Nucleus accumbens (tissue), 56 donors: ENCODE data around the gene CEP76.

Experiments
- DNase-seq, 56 donors: peaks; one replicate each; lab custom pipeline; 2025; lab: John Stamatoyannopoulos, UW

Gene CEP76

DNA sequence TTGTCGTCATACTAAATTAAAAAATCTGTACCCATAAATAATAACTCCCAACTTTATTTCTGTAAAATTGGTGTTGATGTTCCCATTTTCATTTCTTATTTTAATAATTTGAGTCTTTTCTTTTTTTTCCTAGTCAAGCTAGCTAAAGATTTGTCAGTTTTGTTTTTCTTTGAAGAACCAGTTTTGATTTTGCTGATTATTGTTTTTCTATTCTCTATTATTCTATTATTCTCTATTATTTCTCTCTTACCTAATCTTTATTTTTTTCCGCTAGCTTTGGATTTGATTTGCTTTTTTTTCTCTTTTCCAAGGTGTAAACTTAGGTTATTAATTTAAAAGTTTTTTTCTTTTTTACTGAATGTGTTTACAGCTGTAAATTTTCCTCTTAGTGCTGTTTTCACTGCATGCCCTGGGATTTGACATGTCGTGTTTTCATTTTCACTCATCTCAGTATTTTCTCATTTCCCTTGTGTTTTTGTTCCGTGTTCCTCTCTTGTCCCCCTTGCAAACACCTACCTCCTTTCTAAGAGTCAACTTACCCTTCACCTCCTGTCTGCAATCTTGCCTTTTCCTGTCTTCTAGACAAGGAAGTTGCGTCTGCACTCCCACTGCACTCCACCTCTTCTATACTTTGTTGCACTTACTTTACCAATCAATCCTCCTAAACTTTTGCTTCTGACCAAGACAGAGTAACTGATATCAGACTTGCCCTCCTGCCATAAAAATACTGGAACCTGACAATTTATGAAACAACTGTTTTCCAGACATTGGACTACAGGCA, 19.2 kb upstream of the CEP76 start:
- DNase-seq, result no peak

DNA sequence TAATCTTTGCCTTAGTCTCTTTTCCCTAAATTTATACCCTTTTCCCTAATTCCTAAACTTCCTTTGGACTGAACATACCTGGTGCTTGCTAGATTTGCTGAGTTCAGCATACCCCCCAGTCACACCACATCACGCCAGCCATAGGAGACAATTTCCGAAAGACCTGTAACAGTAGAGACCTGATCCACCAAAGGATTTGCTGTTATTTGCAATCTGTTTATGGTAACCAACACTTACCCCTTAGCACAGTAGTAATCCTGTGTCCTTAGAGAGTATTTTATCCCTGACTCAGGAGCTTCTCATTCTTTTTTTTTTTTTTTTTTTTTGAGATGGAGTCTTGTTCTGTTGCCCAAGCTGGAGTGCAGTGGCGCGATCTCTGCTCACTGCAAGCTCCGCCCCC, 8.9 kb upstream of the CEP76 start:
- no peak for DNase-seq

DNA sequence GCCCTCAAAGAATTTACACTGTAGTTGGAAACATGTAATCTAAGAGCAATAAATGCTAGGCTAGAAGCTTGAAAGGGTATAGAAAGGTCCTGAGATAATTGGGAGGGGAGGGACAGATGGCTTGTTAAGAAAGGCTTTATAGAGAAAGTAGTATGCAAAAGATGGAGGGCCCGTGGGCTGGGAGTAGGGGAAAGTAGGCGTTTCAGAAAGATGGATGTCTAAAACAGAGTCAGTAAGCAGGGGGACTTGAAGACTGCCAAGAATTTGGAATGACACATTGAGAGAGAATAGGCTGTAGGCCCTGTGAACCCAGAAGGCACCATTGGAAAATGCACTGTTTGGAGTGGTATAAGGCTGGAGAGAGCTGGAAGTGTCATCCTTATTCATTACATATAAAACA, 1.1 kb upstream of the CEP76 start:
- no peak for DNase-seq

DNA sequence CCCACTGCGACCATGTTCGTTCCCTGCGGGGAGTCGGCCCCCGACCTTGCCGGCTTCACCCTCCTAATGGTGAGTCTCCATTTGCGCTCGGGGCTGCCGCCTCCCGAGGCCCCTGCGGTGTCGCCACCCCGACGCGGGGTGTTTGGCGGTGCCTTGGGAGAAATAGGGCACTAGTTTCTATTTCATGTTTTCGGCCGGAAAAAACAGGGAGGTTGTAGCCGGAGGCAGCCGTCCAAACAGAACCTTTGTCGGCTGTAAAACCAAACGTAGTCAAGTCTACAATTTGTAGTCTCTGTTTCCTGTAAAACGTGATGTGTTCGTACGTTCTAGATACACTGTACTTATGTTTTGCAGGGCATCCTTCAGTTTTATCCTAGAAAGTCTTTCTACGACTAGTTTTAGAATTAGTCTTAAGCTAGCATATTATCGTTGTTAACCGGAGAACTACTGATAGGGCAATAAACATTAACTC, 609 bp upstream of the CEP76 start:
- DNase-seq, result peak in 1 of 56 donors; percentile 76

DNA sequence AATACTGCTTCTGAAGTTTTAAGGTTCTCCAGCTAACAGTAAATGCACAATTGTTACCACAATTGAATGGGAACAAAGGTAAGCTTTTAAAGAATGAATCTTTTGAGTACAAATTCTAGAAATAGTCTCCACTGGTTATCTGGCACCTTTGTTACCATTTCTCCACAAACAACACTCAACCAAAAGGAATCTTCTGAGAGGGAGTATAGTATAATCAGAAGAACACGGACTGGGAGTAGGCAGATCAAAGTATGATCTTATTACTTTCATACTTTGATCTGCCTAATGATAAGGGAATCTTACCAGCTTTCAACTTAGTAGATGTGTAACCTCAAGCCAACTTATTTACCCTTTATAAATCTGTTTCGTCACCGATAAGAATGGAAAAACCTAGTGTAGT, 1.4 kb downstream of the CEP76 start:
- DNase-seq, result no peak

DNA sequence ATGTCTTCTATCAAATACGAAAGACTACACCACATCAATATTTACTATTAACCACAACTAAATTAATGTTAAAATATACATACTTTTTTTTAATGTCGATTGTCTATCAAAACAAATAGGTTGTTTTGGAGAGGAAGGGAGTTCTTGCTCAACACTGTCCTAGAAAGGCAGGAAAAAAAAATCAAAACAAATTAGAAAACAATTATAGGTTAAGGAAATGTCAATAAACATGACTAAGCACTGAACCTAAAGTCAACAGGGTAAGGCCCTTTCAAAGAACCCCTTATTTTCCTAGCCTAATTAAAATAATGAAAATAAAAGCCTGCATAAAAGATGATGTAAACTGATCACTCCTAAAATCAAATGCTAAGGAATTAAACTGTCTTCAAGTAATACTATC, 2.8 kb downstream of the CEP76 start:
- no peak for DNase-seq

DNA sequence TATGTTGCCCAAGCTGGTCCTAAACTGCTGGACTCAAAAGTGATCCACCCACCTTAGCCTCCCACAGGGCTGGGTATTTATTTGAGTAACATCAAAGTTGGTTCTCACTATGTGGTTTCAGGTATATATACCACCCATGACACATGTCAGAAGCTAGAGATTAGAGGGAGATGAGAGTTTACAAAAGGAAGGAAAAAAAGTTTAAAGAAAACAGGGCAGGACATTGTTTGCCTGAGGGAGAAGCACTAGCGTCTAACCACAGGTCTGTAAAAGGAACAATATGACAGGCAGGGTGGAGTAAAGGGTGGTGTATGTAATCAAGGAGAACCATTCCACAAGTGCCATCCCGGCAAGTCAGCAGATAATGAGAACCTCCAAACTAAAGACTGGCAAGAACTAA, 8.5 kb downstream of the CEP76 start:
- no peak for DNase-seq

DNA sequence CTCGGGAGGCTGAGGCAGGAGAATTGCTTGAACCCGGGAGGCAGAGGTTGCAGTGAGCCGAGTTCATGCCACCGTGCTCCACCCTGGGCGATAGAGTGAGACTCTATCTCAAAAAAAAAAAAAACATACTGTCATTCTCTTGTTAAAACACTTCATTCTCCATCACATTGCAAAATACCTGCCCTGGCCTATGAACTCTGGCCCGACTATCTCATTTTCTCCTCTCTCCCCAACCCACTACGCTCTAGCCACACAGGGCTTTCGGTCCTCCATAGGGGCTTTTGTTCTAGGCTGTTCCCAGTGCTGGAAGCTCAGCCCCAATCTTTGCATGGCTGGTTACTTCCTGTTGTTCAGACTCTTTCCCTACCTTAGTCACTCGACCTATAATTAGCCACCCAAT, 10.3 kb downstream of the CEP76 start:
- DNase-seq, result no peak

DNA sequence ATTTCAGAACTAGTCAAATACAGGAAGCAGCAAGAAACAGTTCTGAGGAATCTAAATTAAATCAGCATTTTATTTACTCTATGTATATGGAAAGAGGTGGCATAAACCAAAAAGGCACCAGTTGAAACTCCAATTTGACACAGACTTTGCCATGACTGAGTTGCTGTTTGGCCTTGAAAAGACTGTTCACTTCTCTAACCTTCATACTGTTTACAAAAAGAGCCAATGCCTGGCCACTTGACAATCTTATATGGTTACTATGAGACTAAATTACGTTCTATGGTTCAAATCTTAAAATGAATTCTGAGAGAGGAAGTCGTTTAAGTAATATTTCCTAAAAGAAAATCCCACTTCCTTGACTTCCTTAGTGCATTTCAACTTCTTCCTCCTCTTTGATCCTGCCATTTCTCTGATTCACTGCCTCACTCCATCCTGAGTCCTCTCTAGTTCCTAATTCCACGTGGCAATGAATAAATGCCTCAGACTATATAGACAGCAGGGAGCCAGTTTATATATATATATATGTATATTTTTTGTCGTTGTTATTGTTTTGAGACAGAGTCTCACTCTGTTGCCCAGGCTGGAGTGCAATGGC, 13.2 kb downstream of the CEP76 start:
- DNase-seq, result no peak

DNA sequence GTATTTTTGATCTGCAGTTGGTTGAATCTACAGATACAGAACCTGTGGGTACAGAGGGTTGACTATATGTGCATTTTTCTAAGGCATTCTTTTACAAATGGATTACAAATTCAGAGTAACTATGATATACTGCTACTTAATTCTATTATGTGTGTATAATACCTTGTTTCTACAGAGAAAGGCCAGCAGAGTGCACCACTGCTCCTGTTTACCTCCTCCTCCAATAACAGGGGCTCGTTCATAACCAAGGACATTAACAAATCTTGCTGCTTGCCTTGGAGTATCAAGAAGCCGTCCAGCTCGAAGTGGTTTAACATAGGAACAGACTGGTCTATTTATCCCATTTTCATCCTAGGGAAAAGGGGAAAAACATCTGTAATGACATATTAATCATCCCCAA, 16.4 kb downstream of the CEP76 start:
- no peak for DNase-seq

DNA sequence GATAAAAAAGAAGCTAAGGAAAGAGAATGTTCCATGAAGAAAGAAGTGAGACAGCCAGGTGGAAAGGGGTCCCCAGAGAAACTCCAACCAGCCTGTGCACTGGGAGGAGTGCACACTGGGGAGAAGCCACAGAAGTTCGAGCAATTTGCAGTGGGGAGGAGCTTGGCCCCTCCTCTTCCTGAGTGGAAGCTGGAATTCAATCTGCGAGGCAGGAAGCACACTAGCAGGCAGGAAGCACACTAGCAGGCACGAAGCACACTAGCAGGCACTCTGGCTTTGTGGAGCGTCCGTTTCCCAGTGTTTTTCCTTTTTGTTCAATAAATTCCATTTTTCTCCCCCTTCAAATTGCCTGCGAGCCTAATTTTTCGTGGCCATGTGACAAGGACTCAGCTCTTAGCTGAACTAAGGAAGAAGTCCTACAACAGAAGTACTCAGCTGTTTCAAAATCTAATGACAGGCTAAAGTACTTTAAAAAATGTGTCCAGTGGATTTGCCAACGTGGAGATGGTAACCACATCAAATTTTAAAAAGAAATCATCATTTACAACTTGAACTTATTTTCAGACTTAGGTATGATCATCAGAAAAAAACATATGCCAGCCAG, 23.2 kb downstream of the CEP76 start:
- DNase-seq, result peak in 9 of 56 donors; percentile 3 to 18 (median 11)

DNA sequence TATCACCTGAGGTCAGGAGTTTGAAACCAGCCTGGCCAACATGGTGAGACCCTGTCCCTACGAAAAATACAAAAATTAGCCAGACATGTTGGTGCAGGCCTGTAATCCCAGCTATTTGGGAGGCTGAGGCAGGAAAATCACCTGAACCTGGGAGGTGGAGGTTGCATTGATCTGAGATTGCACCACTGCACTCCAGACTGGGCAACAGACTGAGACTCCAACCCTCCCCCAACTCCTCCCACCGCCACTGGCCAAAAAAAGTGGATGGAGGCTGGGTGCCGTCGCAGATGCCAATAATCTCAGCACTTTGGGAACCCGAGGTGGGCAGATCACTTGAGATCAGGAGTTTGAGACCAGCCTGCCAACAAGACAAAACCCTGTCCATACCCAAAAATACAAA, 34.5 kb downstream of the CEP76 start:
- DNase-seq, result no peak

DNA sequence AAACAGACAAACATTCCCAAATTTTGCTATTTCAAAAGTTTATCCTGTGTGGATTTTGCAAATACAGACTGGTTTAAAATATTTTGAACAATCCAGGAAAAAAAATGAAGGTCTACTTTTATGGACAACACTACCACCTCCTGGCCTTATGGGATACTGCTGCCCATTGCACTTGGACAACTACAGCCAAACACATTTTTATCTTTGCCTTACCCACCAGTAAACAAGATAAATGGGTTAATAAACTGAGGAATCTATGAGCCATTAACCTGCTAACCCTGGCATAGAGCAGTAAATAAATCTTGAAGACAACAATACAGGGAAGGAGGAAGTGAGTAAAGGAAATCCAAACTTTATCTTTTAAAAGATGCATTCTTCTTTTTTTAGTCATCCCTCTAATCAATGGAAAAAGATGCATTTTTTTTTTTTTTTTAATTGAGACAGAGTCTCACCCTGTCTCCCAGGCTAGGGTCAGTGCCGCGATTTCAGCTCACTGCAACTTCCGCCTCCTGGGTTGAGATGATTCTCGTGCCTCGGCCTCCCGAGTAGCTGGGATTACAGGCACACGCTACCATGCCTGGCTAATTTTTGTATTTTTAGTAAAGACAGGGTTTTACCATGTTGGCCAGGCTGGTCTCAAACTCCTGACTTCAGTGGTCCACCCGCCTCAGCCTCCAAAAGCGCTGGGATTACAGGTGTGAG, 42.5 kb downstream of the CEP76 start:
- peak in 10 of 56 donors; percentile 1 to 47 (median 11) for DNase-seq

DNA sequence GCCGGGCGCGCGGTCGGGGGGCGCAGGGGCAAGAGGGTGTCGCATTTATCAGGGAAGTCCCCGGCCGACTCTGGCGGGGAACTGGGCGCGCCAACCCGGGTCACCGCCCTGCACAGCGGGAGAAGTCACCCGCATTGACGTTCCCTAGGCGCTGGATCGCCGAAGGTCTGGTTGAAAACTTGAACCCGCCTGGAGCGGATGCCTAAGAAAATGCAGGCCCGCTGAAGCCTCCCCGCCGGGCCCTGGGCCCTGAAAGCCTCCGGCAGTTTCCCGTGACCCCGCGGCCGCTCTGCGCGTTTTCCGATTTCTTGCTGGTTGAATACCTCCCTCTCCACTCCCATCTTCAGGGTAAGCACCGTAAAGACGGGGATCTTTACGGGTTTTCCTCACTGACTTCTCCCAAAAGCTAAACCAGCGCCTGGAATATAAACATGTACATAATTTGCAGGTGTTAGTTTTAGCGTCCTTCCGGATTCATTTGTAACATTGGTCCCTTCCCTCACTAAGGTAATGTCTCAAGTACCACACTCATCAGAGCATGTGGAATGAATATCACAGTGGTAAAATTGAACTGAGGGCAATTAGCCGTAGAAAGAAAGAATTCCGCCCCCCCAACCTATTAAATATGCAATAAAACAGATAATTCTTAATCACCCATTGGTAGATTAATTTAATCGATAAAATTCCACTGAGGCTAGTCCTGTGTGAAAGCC, 43.9 kb downstream of the CEP76 start:
- peak in 32 of 56 donors; percentile 22 to 76 (median 56) for DNase-seq

DNA sequence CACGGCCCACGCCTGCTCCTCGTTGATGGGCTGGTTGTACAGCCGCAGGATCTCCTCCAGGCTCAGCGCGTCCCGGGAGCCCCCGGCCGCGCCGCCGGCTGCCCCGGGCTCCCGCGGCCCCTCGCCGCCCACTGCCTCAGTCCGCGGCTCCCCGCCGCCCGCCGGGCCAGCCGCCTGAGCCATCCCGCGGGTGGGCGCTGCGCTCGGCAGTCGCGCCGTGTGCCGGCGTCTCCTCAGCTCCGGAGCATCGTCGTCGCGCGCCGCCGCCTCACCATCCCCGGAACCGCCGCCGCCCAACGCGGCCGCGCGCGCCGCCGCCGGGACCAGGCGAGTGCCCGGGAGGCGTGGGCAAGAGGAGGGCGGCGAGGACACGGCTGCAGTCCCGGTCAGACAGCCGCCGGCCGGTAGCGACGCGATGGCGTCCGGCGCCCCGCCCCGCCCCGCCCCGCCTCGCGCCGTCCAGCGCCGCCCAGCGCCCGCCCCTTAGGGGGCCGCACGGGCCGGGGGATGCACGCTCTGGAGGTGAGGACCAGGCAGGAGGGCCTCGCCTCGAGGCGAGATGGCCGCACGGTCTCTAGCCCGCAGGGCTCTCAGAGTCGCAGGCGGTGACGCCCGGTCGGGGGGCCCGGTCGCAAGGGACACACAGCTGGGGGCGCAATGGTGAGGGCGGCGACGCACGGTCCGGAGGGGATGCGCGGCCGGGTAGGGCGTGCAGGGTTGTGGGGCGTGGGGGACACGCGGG, 44.7 kb downstream of the CEP76 start, which contains the start of gene SPIRE1:
Gene SPIRE1, minus strand, starts transcription at position 424 of the 742 bp plus-strand sequence. Its CDS starts 241 bp downstream, at position 183.
- DNase-seq, result peak in 54 of 56 donors; percentile 13 to 85 (median 62)

DNA sequence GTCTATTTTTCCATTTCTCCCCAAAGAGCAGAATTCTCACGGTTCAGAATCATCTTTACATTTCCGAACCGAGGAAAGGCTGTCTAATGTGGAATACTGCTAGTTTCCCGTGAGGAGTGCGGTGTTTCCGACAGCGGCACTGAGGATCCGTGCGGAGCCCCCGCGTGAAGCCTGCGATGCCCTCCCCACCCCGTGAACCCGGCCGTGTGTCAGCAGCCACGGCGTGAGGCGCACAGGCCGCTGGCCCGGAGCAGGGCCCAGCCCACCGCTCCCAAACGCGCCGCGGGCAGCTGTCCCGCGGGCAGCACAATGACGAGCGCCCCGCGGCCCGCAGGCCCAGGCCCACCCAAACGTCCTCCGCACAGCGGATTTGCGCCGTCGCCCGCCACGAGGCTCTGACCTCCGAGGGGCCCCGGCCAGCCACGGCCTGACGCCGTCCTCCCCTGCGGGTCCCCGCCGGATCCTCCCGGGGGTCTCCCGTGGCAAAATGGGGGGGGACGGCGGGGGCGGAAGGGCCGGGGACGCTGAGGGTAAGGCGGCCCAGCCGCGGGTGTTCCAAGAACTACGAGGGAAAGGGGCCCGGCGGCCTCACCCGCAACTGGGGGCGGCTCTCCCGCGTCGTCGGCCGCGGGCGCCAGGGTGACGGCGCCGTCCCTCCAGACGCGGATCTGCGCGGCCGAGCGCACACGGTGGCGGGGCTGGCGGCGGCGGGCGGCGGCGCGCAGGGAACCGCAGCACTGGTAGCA, 45.4 kb downstream of the CEP76 start:
- peak in 33 of 56 donors; percentile 11 to 59 (median 39) for DNase-seq

DNA sequence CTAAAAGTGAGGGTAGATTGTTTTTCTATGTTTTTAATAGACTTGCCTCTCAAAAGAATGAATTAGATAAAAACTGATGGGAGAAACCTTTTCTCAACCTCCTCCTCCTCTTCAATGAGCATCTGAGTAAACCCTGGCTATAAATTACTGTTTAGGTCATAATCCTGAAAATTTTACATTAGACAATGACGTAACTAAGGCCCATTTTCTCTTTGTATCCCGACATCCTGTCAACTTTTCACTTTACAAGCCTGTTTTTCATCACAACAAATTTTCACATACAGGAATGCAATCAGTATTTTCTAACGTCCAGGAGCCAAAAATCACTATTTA, 46.0 kb downstream of the CEP76 start:
- DNase-seq, result no peak

DNA sequence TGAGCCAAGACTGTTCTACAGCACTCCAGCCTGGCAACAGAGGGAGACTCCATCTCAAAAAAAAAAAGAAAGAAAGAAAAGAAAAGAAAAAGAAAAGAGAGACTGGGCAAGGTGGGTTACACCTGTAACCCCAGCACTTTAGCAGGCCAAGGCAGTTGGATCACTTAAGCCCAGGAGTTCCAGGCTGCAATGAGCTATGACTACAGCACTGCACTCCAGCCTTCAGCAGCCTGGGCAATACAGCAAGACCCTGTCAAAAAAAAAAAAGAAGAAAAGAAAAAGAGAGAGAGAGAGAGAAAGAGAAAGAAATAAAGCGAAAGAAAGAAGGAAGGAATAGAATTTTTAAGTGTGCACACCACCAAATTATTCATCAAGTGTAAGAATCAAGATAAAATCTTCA, 47.6 kb downstream of the CEP76 start:
- no peak for DNase-seq

DNA sequence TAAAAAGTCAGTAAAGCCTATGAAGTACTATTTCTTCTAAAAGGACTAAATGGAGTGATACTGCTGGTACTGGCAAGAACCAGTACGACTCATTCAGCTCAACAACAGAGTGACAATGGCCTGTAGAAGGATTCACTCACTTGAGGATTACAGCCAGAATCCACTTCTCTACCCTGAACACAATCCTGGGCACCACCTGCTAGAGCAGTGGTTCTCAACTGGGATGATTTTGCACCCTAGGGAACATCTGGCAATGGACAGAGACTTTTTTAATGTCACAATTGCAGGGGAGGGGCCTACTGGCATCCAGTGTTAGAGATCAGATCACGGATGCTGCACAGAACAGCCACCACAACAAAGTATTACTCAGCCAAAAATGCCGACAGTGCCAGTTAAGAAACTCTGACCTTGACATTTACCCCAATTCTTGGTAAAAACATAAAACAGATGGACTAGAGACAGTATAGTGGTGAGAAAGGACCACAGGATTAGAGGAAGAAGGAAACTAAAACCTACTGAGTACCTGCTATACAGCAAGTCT, 49.6 kb downstream of the CEP76 start:
- DNase-seq, result no peak
